HEK293 (cell line): ENCODE data around the gene BST1.
"Not testable (repeated sequence)": the region's sequence is repeated elsewhere in the genome, so short reads cannot be mapped to it uniquely, and the experiment has no call there.

Experiments used
- ZBTB8A ChIP-seq: fragments of 450-650 bp; formaldehyde crosslinking; IDR thresholded peaks from 2 replicates; pipeline ENCODE4 v1.5.1; 2016; ENCODE audit warnings: missing biosample characterization, missing genetic modification characterization
- ZNF24 ChIP-seq: fragments of 450-650 bp; formaldehyde crosslinking; IDR thresholded peaks from 2 replicates; pipeline ENCODE4 v1.5.1; 2016; ENCODE audit warnings: missing biosample characterization, missing genetic modification characterization
- TF ChIP-seq, protein P1 (sequence below): fragments of 450-650 bp; formaldehyde crosslinking; IDR thresholded peaks from 2 replicates; pipeline ENCODE4 v1.5.1; 2016; ENCODE audit warnings: missing biosample characterization, missing genetic modification characterization
- TF ChIP-seq, protein P2 (sequence below): fragments of 450-650 bp; formaldehyde crosslinking; IDR thresholded peaks from 2 replicates; pipeline ENCODE4 v1.5.1; 2016; ENCODE audit warnings: missing biosample characterization, missing genetic modification characterization, borderline replicate concordance
- TF ChIP-seq, protein P3 (sequence below): fragments of 450-650 bp; formaldehyde crosslinking; IDR thresholded peaks from 2 replicates; pipeline ENCODE4 v1.5.1; 2016; ENCODE audit warnings: missing biosample characterization, missing genetic modification characterization
- TF ChIP-seq, protein P4 (sequence below): fragments of 450-650 bp; formaldehyde crosslinking; IDR thresholded peaks from 2 replicates; pipeline ENCODE4 v1.5.1; 2016; ENCODE audit warnings: missing biosample characterization, missing genetic modification characterization, low read depth

DNA sequence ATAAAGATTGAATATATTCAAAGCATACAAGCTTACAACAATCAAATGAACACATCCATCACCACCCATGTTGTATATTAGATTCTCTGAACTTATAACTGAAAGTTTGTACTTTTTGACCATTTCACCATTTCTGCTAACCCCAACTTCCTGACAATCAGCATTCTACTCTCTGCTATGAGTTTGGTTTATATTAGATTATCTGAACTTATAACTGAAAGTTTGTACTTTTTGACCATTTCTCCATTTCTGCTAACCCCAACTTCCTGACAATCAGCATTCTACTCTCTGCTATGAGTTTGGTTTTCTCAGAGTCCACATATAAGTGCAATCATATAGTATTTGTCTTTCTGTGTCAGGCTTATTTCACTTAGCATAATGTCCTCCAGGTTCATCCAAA, 59.6 kb downstream of the BST1 start:
- TF ChIP-seq, protein P1, sequence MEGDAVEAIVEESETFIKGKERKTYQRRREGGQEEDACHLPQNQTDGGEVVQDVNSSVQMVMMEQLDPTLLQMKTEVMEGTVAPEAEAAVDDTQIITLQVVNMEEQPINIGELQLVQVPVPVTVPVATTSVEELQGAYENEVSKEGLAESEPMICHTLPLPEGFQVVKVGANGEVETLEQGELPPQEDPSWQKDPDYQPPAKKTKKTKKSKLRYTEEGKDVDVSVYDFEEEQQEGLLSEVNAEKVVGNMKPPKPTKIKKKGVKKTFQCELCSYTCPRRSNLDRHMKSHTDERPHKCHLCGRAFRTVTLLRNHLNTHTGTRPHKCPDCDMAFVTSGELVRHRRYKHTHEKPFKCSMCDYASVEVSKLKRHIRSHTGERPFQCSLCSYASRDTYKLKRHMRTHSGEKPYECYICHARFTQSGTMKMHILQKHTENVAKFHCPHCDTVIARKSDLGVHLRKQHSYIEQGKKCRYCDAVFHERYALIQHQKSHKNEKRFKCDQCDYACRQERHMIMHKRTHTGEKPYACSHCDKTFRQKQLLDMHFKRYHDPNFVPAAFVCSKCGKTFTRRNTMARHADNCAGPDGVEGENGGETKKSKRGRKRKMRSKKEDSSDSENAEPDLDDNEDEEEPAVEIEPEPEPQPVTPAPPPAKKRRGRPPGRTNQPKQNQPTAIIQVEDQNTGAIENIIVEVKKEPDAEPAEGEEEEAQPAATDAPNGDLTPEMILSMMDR, result not testable (repeated sequence)
- TF ChIP-seq, protein P2, sequence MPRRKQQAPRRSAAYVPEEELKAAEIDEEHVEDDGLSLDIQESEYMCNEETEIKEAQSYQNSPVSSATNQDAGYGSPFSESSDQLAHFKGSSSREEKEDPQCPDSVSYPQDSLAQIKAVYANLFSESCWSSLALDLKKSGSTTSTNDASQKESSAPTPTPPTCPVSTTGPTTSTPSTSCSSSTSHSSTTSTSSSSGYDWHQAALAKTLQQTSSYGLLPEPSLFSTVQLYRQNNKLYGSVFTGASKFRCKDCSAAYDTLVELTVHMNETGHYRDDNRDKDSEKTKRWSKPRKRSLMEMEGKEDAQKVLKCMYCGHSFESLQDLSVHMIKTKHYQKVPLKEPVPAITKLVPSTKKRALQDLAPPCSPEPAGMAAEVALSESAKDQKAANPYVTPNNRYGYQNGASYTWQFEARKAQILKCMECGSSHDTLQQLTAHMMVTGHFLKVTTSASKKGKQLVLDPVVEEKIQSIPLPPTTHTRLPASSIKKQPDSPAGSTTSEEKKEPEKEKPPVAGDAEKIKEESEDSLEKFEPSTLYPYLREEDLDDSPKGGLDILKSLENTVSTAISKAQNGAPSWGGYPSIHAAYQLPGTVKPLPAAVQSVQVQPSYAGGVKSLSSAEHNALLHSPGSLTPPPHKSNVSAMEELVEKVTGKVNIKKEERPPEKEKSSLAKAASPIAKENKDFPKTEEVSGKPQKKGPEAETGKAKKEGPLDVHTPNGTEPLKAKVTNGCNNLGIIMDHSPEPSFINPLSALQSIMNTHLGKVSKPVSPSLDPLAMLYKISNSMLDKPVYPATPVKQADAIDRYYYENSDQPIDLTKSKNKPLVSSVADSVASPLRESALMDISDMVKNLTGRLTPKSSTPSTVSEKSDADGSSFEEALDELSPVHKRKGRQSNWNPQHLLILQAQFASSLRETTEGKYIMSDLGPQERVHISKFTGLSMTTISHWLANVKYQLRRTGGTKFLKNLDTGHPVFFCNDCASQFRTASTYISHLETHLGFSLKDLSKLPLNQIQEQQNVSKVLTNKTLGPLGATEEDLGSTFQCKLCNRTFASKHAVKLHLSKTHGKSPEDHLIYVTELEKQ (tag by site-specific recombination), result not testable (repeated sequence)
- not testable (repeated sequence) for TF ChIP-seq ZBTB8A; ZNF24 (tag by site-specific recombination)
- TF ChIP-seq, protein P3, sequence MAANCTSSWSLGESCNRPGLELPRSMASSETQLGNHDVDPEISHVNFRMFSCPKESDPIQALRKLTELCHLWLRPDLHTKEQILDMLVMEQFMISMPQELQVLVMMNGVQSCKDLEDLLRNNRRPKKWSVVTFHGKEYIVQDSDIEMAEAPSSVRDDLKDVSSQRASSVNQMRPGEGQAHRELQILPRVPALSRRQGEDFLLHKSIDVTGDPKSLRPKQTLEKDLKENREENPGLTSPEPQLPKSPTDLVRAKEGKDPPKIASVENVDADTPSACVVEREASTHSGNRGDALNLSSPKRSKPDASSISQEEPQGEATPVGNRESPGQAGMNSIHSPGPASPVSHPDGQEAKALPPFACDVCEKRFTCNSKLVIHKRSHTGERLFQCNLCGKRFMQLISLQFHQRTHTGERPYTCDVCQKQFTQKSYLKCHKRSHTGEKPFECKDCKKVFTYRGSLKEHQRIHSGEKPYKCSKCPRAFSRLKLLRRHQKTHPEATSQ (tag by site-specific recombination), result not testable (repeated sequence)
- TF ChIP-seq, protein P4, sequence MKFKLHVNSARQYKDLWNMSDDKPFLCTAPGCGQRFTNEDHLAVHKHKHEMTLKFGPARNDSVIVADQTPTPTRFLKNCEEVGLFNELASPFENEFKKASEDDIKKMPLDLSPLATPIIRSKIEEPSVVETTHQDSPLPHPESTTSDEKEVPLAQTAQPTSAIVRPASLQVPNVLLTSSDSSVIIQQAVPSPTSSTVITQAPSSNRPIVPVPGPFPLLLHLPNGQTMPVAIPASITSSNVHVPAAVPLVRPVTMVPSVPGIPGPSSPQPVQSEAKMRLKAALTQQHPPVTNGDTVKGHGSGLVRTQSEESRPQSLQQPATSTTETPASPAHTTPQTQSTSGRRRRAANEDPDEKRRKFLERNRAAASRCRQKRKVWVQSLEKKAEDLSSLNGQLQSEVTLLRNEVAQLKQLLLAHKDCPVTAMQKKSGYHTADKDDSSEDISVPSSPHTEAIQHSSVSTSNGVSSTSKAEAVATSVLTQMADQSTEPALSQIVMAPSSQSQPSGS (tag by site-specific recombination), result not testable (repeated sequence)
